ENCODE data around the gene BNIP3.
"Not testable (repeated sequence)": the region's sequence is repeated elsewhere in the genome, so short reads cannot be mapped to it uniquely, and the experiment has no call there.

The BNIP3 gene

DNA sequence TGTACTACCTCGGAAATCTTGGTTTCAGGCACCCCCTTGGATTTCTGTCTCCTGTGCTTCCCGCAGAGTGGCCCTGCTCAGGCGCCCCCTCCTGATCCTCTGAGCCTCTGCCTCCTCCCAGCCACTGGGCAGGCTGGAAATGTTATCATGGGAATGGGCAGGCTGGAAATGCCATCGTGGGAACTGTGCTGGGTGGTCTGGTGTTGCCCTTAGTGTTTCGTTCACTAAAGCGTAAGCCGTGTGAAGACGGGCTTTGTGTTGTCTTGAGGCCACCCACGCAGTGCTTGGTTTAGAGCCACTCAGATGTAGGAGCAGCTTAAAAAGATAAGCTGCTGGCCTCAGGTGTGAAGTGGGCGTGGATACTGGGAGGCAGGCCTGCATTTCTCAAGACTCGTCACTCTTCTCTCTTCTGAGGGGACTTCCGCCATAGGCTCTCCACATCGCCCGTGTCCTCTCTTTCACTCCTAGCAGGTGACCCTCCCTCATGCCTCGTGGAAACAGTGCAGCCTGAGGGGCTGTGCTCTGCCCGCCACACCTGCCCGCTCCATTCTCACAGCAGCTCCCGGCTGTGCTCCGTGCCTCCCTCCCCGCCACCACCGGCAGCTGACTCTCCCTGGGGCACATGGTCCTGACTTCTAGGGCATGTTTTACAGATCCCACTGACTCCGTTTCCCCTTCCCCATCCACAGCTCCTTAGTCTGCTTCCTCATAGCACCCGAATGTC is 52.4 kb downstream of the BNIP3 start:
- no peak for DNase-seq (ENCODE audit: low read depth in 2 of 2)

DNA sequence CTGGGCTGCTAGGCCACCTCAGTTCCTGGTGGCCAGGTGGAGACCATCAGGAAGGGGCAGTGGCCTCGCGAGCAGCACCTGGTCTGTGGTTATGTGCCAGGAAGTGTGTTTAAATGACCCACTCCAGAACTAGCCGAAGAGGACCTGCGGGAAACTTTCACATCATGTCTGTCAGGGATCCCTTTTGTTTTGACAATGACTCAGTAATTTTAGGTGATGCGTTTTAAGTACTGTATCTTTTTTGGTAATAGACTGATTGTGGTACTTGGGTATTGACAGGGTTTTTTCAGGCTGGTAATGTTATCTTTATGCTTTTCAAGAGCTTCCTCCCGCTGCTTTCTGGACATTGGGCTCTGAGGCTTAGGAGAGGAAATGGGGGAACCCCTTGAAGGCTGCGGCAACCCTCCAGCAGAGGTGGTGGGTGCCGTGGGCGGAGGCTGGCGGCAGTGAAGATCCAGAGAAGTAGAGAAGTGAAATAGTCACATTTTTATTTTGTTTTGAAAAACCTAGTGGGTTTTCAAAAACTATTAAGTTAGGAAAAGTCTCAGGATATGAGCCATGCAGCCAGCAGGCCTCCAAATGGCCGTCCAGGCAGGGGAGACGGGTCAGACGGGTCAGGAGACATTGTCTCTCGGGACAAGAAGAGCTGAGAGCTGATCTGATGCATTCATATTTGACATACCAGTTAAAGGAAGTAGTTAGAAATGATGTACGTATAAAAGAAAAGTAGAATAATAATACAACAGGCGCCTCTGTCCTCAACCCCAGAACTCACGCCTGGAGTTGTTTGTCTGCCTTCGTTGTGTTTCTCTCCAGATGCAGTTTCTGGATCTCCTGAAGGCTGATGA is 53.3 kb downstream of the BNIP3 start:
- peak in 1 of 2 donors; percentile 56 for DNase-seq (ENCODE audit: low read depth in 2 of 2)

DNA sequence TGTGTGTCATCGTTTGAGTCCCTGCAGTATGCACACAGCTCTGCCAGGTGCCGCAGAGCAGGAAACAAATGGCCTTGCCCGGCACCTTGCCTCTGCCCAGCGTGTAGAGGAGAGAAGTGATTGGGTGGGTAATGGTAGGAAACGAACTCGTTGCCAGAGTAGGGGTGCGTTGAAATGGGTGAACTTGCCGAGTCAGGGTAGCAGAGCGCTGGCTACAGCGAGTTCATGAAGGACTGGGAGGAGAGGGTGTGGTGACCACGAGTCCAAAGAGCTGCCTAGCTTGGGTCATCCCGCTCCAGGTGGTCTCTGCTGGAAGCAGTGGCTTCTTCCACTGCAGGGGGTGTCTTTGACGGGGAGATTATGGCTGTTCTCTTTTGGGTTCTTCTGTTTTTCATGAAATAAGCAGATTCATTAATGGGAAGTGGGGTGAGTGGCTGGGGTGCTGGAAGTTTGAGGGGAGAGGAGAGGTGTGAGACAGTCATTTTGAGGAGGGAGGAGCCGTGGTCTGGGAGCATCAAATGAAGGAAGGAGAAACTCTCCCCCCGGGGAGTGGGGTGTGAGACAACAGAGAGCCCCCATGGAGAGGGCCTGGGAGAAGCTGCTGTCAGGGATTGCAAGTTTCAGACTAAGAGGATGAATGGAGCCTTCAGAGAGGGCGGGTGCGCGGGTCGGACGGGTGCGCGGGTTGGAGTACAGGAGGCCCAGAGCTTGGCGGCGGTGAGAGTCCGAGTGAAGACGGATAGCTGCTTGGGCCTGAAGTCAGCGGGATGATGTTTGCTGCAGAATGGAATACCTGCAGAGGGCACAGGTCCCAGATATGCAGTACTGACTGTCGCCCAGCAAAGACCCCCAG is 54.8 kb downstream of the BNIP3 start:
- DNase-seq (ENCODE audit: low read depth in 2 of 2), result no peak

DNA sequence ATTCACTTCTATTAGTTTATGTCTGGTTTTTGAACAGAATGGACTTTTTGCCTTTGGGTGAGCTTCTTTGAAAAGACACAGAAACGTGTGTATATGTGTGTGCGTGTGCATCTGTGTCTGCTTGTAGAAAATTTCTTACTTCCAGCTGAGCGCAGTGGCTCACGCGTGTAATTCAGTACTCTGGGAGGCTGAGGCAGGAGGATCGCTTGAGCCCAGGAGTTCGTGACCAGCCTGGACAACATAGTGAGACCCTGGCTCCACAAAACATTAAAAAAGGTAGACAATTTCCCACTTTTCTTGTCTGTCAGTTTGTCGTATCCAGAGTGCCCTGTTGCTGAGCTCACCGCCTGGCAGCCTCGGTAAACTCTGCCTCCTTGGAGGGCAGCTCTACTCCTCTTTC is 55.5 kb downstream of the BNIP3 start:
- DNase-seq (ENCODE audit: low read depth in 2 of 2), result no peak

DNA sequence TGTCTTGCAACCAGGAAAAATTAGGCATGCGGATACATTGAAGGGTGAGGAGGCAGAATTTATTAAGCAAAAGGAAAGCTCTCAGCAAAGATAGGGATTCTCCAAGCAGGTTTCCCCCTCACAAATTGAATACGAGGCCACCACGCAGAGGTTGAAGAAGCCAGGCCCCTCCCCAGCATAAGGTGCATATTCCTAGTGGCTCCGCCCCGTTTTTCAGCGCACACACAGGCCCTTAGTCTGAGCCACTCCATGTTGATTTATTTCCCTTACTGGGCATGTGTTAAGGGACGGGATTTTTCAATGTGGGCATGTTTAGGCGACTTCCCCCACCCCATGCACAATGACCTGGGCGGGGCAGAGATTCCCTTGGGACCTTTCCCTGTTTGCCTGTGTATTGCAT is 56.0 kb downstream of the BNIP3 start:
- DNase-seq (ENCODE audit: low read depth in 2 of 2), result no peak

DNA sequence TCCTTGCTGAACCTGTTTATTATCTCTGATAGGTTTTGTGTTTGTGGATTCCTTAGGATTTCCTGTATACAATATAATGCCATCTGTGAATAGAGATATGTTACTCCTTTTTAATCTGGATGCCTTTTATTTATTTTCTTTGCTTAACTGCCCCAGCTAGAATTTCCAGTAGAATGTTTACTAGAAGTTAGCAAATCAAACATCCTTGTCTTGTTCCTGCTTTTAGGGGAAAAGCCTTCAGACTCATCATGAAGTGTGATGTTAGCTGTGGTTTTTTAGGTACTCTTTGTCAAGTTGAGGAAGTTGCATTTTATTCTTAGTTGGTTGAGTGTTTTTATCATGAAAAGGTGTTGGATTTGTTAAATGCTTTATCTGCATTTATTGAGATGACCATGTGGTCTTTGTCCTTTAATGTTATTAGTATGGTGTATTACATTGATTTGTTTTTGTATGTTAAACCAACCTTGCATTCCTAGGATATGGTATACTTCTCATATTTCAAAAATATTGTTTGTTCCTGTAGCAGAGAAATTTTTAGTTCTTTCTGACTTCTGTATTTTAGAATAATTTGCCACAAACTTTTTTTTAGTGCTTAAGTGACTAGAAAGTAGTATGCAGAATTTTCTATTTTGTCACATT is 56.6 kb downstream of the BNIP3 start:
- DNase-seq (ENCODE audit: low read depth in 2 of 2), result no peak

DNA sequence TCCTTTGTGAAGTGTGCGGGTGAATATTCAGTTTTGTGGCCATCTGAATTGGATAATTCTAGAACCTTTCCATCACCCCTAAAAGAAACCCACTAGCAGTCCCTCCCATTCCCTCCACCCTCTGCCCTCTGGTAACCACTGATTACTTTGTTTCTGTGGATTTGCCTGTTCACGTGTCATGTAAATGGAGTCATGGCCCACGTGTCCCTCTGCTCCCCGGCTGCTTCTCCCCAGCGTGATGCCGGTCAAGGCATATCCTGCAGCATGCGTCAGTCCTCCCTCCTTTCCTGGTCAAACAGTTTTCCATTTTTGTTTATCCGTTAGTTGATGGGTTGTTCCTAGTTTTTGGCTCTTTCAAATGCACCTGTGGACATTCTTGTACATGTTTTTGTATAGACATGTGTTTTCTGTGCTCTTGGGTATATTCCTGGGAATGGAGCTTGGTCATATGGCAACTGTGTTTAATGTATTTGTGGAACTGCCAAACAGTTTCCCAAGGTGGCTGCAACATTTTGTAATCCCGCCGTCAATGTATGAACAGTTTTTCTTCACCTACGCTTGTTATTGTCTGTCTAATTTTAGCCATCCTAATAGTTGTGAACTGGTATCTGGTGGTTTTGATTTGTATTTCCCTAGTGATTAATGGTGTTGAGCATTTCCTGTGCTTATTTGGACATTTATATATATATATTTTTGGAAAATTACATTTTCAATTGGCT is 58.5 kb downstream of the BNIP3 start:
- no peak for DNase-seq (ENCODE audit: low read depth in 2 of 2)

DNA sequence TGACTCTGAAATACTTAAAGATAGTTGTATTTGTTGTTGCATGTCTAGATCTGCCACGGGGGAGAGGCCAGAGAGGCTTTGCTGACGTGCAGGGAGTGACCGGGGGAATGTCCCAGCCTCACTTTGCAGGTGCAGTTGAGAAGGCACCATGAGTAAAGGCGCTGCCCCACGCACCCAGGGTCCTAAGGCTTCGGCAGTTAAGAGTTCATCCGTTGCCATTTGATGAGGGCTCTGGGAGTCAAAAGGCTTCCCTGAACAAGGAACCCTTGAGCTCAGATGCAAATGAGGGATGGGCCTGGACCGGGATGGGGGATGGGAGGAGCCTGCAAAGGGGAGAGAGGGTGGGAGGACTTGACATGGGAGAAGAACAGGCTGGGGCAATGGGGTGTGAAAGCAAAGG is 60.5 kb downstream of the BNIP3 start:
- DNase-seq (ENCODE audit: low read depth in 2 of 2), result no peak

DNA sequence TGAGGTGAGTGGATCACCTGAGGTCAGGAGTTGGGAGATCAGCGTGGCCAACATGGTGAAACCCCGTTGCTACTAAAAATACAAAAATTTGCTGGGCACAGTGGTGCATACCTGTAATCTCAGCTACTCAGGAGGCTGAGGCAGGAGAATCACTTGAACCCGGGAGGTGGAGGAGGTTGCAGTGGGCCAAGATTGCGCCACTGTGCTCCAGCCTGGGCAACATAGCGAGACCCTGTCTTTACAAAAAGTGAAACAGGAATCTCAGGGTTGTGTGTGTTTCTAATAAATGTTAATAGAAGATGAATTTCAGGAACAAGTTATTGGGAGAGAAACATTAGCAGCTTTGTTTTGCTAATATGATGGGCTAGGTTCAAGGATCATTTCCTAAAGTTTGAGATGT is 61.0 kb downstream of the BNIP3 start:
- DNase-seq (ENCODE audit: low read depth in 2 of 2), result no peak

DNA sequence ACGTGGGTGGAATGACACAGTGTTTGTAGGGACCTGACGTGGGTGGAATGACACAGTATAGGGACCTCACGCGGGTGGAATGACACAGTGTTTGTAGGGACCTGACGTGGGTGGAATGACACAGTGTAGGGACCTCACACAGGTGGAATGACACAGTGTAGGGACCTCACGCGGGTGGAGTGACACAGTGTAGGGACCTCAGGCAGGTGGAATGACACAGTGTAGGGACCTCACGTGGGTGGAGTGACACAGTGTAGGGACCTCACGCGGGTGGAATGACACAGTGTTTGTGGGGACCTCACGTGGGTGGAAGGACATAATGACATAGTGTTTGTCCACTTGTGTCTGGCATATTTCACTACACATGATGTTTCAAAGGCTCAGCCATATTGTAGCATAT is 61.6 kb downstream of the BNIP3 start:
- peak in 1 of 2 donors; percentile 15 for DNase-seq (ENCODE audit: low read depth in 2 of 2)

DNA sequence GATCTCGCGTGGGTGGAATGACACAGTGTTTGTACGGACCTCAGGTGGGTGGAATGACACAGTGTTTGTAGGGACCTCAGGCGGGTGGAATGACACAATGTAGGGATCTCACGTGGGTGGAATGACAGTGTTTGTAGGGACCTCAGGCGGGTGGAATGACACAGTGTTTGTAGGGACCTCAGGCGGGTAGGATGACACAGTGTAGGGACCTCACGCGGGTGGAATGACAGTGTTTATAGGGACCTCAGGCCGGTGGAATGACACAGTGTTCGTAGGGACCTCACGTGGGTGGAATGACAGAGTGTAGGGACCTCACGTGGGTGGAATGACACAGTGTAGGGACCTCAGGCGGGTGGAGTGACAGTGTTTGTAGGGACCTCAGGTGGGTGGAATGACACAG is 62.3 kb downstream of the BNIP3 start:
- DNase-seq (ENCODE audit: low read depth in 2 of 2), result not testable (repeated sequence)

All from stimulated activated CD8-positive, alpha-beta memory T cell treated with anti-CD3 and anti-CD28 coated beads, Interleukin-7, amount 100 ng/mL, for 4 hours (primary cell).